ENCODE measurements around the gene CREB1. TPM values are rescaled to one million over a fixed set of nuclear protein-coding genes. Genes with fewer than 3 reads are reported as not detected.
A peak's percentile ranks its signal among the peaks of the same experiment; 100 is the strongest.
"Not testable (repeated sequence)": the region's sequence is repeated elsewhere in the genome, so short reads cannot be mapped to it uniquely, and the experiment has no call there.

Gene CREB1
- total RNA-seq, 1 donor from 2014 or later: 115 TPM

DNA sequence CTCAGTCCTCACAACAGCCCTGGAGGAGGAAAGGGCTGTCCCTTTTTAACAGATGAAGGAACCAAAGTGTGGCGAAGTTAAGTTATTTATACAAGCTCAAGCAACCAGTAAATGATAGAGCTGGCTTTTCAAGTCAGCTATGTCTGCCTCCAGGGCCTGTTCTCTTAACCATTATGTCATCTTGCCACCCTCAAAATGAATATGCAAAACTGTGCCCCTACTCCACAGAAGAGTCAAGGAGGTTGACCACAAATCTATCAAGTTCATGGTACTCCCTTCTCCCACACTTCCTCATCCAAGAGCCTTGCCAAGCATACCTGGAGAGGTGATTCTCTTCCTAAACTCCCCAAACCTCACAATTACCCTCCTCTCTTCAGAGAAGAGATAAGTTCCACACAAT lies 37.3 kb upstream of the CREB1 start:
- DNase-seq (ENCODE audit: low spot score): no peak
- Mint-ChIP-seq H3K4me1 (ENCODE audit: low read depth) (peaks cover 14% of the 10 kb centered on the region), H3K27ac (no peak overlapping the region), H3K27me3 (ENCODE audit: low read depth) (peaks cover 2% of the 10 kb centered on the region), H3K4me3 (ENCODE audit: low read depth) (no peak overlapping the region), H3K36me3 (ENCODE audit: low read depth) (no peaks in the 10 kb centered on the region), H3K9me3 (no peaks in the 10 kb centered on the region)
- intact Hi-C loops (cut with micrococcal nuclease): loop anchor here (5.0 kb wide), 1 partner anchor 35 kb away; the partner anchor contains the start of gene CREB1

DNA sequence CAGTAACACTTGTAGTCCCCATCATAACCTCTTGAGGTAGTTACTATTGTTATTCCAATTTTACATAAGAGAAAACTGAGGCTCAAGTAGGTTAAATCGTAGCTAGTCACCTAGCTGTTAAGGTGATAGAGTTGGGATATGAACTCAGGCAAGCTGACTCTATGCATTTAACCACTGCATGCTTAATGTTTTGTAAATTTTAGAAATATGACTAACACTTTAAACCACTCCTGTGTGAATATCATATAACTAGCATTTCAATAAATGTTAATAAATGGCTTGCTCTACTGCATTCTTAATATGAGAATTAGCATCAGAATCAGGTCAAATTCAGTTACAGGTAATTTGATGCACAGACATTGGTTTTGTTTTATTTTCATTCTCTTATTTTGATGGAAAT lies 35.6 kb upstream of the CREB1 start:
- H3K36me3 Mint-ChIP-seq (ENCODE audit: low read depth): peaks cover 2% of the 10 kb centered on the region
- H3K4me3 Mint-ChIP-seq (ENCODE audit: low read depth): no peak overlapping the region
- intact Hi-C loops (cut with micrococcal nuclease): loop anchor here (5.0 kb wide), 1 partner anchor 33 kb away; the partner anchor contains the start of gene CREB1
- DNase-seq (ENCODE audit: low spot score): no peak
- peaks cover 2% of the 10 kb centered on the region for H3K27me3 Mint-ChIP-seq (ENCODE audit: low read depth)
- H3K9me3 Mint-ChIP-seq: no peaks in the 10 kb centered on the region
- no peak overlapping the region for H3K27ac Mint-ChIP-seq
- H3K4me1 Mint-ChIP-seq (ENCODE audit: low read depth): peaks cover 10% of the 10 kb centered on the region

DNA sequence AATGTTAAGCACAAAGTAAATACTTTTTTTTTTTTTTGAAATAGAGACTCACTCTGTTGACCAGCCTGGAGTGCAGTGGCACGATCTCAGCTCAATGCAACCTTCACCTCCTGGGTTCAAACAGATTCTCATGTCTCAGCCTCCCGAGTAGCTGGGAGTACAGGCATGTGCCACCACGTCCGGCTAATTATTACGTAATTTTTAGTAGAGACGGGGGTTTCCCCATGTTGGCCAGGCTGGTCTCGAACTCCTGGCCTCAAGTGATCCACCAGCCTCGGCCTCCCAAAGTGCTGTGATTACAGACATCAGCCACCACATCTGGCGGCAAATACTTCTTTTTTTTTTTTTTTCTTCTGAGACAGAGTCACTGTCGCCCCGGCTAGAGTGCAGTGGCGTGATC lies 32.8 kb upstream of the CREB1 start:
- intact Hi-C loops (cut with micrococcal nuclease); H3K9me3 Mint-ChIP-seq; H3K27ac Mint-ChIP-seq; H3K27me3 Mint-ChIP-seq (ENCODE audit: low read depth); H3K4me3 Mint-ChIP-seq (ENCODE audit: low read depth); DNase-seq (ENCODE audit: low spot score); H3K36me3 Mint-ChIP-seq (ENCODE audit: low read depth): not testable (repeated sequence)
- peaks cover 27% of the 10 kb centered on the region for H3K4me1 Mint-ChIP-seq (ENCODE audit: low read depth)

DNA sequence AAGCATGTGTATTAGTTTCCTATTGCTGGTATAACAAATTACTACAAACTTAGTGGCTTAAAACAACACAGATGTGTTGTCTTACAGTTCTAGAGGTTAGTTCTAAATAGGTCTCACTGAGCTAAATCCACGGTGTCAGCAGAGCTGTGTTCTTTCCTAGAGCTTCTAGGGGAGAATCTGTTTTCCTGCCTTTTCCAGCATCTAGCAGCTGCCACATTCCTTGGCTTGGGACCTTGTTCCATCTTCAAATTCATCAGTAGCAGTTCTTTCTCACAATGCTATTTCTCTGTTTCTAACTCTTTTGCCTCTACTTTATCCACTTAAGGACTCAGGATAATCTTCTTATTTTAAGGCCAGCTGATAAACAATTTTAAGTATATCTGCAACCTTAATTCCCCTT lies 32.2 kb upstream of the CREB1 start:
- Mint-ChIP-seq H3K36me3 (ENCODE audit: low read depth) (peaks cover 3% of the 10 kb centered on the region), H3K27me3 (ENCODE audit: low read depth) (peaks cover 2% of the 10 kb centered on the region), H3K9me3 (no peaks in the 10 kb centered on the region), H3K4me3 (ENCODE audit: low read depth) (no peak overlapping the region), H3K4me1 (ENCODE audit: low read depth) (peaks cover 31% of the 10 kb centered on the region), H3K27ac (no peak overlapping the region)
- intact Hi-C loops (cut with micrococcal nuclease): no loop called here
- no peak for DNase-seq (ENCODE audit: low spot score)

DNA sequence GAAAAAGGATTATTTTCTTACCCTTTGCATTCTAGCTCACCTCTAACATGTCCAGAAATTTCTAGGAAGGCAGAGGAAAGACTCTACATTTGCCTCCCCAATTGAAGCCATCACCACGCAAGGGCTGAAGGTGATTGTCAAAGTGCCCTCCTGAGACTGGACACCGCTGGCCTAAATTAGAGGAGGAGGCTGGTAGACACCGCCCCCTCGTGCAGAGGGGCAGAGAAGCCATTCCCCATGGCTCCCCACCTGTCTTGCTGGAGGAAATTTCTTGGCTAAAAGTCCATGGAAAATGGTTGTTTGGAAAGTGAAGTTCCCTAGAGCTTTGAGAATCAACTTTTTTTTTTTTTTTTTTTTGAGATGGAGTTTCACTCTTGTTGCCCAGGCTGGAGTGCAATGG lies 31.3 kb upstream of the CREB1 start:
- DNase-seq (ENCODE audit: low spot score): no peak
- Mint-ChIP-seq H3K36me3 (ENCODE audit: low read depth) (peaks cover 3% of the 10 kb centered on the region), H3K4me1 (ENCODE audit: low read depth) (peaks cover 33% of the 10 kb centered on the region), H3K27ac (no peak overlapping the region), H3K4me3 (ENCODE audit: low read depth) (no peak overlapping the region), H3K9me3 (no peaks in the 10 kb centered on the region), H3K27me3 (ENCODE audit: low read depth) (no peaks in the 10 kb centered on the region)
- intact Hi-C loops (cut with micrococcal nuclease): no loop called here

DNA sequence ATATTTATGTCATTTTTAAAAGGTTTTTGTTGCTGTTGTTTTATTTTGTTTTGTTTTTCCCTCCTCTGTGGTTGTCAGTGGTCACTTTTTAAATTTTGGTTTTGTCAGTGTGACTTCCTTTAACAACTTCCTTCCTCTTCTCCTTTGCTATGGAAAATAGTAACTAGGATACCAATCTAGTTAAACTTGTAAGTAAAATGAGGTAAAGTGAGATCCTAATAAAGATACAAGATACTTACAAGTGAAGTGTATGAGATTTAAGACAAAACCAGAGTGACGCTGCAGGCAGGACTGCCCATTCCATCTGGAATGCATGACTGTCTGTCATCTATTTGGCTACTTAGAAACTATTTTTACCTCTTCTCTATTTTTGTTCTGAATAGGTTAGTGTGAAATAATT lies 30.6 kb upstream of the CREB1 start:
- Mint-ChIP-seq H3K27ac (no peak overlapping the region), H3K36me3 (ENCODE audit: low read depth) (peaks cover 3% of the 10 kb centered on the region), H3K4me1 (ENCODE audit: low read depth) (peaks cover 39% of the 10 kb centered on the region), H3K4me3 (ENCODE audit: low read depth) (no peak overlapping the region), H3K9me3 (no peaks in the 10 kb centered on the region), H3K27me3 (ENCODE audit: low read depth) (no peaks in the 10 kb centered on the region)
- DNase-seq (ENCODE audit: low spot score): no peak
- intact Hi-C loops (cut with micrococcal nuclease): no loop called here

DNA sequence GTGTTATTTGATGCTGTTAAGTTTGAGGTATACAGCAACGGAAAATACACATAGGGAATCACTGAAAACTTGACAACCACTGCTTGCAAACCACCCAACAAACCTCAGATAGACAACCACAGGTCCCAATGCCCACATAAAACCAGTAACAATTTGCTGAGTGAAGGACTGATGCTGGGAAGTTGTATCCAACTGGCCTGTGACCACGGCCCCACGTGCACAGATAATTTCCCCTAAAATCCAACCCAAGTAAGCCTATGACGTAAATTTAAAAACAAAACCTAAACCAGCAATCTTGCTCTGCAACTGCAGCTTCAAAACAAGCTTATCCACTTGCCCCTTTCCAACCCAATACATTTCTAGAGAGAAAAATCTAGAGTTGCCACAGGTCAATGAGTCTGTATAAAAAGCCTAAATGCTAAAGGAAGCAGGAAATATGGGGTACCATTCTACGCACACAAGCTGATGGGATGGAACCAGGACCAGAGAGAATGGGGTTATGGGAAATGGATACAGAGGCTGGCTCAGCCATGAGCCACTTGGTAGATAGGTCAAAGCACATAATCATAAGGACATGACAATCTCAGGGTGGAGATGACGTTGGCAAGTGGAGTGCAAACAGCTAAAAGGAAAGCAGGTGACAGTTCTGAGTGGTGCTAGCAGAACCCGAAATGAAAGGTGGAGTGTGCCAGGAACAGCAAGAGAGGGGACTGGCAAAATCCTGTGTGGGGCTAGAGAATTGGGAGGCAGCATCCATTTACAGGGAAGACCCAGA lies 27.8 kb upstream of the CREB1 start:
- H3K4me1 Mint-ChIP-seq (ENCODE audit: low read depth): peaks cover 66% of the 10 kb centered on the region
- no peak overlapping the region for H3K4me3 Mint-ChIP-seq (ENCODE audit: low read depth)
- no peaks in the 10 kb centered on the region for H3K9me3 Mint-ChIP-seq
- H3K27me3 Mint-ChIP-seq (ENCODE audit: low read depth): no peaks in the 10 kb centered on the region
- H3K27ac Mint-ChIP-seq: no peak overlapping the region
- intact Hi-C loops (cut with micrococcal nuclease): no loop called here
- H3K36me3 Mint-ChIP-seq (ENCODE audit: low read depth): peaks cover 3% of the 10 kb centered on the region
- DNase-seq (ENCODE audit: low spot score): no peak

DNA sequence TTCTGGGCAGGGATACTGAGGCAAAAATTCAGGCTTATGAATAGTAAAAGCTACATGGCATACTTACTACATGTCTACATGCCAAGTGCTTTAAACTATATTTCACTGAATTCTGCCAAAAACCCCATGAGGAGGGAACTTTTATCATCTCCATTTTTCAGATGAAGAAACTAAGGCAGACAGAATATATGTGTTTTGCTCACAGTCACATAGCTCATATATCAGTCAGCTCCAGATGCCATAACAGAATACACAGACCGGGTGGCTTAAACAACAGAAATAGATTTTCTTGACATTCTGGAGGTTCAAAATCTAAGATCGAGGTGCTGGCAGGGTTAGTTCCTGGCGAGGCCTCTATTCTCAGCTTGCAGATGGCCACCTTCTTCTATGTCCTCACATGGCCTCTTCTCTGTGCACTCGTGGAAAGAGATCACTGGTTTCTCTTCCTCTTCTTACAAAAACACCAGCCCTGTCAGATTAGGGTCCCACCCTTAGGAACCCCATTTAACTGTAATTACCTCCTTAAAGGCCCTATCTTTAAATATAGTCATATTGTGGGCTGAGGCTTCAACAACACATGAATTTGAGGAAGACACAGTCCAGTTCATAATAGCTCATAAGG lies 27.1 kb upstream of the CREB1 start:
- Mint-ChIP-seq H3K27me3 (ENCODE audit: low read depth) (no peaks in the 10 kb centered on the region), H3K9me3 (no peaks in the 10 kb centered on the region), H3K4me1 (ENCODE audit: low read depth) (peaks cover 67% of the 10 kb centered on the region), H3K27ac (no peak overlapping the region), H3K36me3 (ENCODE audit: low read depth) (peaks cover 3% of the 10 kb centered on the region), H3K4me3 (ENCODE audit: low read depth) (no peak overlapping the region)
- intact Hi-C loops (cut with micrococcal nuclease): no loop called here
- DNase-seq (ENCODE audit: low spot score): no peak

DNA sequence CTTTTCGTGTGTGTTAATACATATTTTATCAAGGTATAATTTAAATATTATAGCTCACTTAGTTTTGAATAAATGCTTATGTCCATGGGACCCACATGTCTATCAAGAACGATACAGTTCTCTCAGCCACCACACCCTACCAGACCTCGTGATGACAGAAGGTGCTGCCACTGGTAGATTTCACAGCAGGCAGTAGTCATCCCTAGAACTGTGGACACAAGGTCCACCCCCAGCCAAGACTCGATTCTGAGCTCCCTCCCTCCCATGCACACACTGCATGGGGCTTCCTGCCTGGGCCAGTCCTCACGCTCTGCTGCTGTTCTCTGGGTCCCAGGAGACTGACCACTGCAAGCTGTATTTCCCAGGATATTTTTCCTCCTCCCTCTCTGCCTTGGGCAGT lies 26.5 kb upstream of the CREB1 start:
- no peaks in the 10 kb centered on the region for H3K9me3 Mint-ChIP-seq
- DNase-seq (ENCODE audit: low spot score): no peak
- no peaks in the 10 kb centered on the region for H3K27me3 Mint-ChIP-seq (ENCODE audit: low read depth)
- H3K27ac Mint-ChIP-seq: no peak overlapping the region
- H3K36me3 Mint-ChIP-seq (ENCODE audit: low read depth): peaks cover 3% of the 10 kb centered on the region
- peaks cover 67% of the 10 kb centered on the region for H3K4me1 Mint-ChIP-seq (ENCODE audit: low read depth)
- intact Hi-C loops (cut with micrococcal nuclease): no loop called here
- H3K4me3 Mint-ChIP-seq (ENCODE audit: low read depth): no peak overlapping the region

DNA sequence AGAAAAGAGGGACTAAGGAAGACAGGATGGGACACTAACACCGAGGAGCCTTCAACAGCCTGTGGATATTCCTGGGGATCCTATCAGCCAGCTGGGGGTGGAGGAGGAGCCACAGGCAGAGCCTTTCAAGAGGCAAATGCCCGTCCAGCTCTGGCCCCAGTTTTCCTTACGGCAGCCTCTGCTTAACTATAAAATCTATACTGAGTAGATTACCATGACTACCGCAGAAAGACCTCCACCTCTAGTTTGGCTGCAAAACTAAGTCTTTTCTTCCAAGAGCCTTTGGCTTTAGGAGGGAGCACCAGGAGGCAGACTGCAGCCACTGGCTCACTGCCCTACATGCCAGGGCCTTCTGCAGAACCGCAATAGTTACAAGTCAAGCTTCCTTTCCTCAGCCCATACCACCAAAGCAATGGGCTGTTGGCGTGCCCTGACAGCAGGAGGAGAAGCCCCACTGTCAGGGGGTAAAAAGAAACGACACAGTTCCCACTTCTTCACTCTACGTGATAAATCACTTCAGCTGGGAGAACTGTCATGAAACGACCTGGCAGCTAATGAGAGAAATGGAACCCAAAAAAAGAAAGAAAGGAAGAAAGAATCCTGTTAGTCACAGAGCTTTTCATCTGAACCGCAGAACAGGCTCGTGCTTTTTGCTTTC lies 25.1 kb upstream of the CREB1 start:
- H3K27ac Mint-ChIP-seq: peak overlapping the region; percentile 66

DNA sequence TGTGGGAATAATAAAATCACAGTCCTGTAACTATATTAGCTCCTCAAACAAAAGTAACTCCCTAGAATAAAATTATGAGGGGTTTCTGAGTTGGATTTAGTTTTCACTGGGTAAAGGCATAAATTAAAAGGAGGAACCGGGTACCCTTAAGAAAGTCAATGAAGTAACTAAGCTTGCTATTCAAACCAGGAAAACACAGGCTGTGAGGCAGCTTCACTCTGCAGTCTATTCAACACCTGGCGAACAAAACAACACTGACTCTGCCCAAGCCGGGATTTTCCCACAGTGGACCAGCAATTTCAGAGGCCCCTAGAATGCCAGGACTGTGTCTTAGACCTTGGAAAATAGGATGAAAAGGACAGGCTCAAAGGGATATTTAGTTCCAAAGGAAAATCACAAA lies 24.6 kb upstream of the CREB1 start:
- peak overlapping the region; percentile 66 for H3K27ac Mint-ChIP-seq
- peaks cover 9% of the 10 kb centered on the region for H3K36me3 Mint-ChIP-seq (ENCODE audit: low read depth)
- peaks cover 64% of the 10 kb centered on the region for H3K4me1 Mint-ChIP-seq (ENCODE audit: low read depth)
- no peaks in the 10 kb centered on the region for H3K27me3 Mint-ChIP-seq (ENCODE audit: low read depth)
- H3K4me3 Mint-ChIP-seq (ENCODE audit: low read depth): no peak overlapping the region
- intact Hi-C loops (cut with micrococcal nuclease): loop anchor here (1.0 to 5.0 kb wide), 3 partner anchors 120 to 706 kb away; partner anchors contain the start of gene METTL21A
- H3K9me3 Mint-ChIP-seq: peaks cover 8% of the 10 kb centered on the region
- no peak for DNase-seq (ENCODE audit: low spot score)

More for the DNA sequence above, 25.1 kb upstream of the CREB1 start:
- no peak overlapping the region for H3K4me3 Mint-ChIP-seq (ENCODE audit: low read depth)
- intact Hi-C loops (cut with micrococcal nuclease): loop anchor here (1.0 to 5.0 kb wide), 3 partner anchors 120 to 705 kb away; partner anchors contain the start of gene METTL21A
- H3K27me3 Mint-ChIP-seq (ENCODE audit: low read depth): no peaks in the 10 kb centered on the region
- peaks cover 8% of the 10 kb centered on the region for H3K9me3 Mint-ChIP-seq
- H3K36me3 Mint-ChIP-seq (ENCODE audit: low read depth): peaks cover 9% of the 10 kb centered on the region
- no peak for DNase-seq (ENCODE audit: low spot score)
- peaks cover 63% of the 10 kb centered on the region for H3K4me1 Mint-ChIP-seq (ENCODE audit: low read depth)

DNA sequence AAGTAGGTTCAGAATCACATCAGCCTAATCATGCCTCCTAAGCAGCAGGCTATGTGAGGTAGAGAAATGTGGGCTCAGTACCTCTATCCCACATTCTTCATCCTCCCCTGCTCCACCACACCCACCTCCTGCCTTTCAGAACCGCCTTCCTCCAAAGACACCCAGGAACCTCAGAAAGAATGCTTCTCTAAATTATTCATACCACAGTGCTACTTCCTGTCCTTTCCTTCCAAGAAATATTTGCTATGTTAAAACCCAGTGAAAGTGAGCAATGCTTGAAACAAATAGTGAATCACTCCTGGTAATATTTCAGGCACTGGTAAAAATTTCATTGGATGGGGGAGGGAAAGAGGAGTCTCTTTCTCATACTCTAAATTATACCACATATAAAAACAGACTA lies 24.0 kb upstream of the CREB1 start:
- H3K27me3 Mint-ChIP-seq (ENCODE audit: low read depth): no peaks in the 10 kb centered on the region
- H3K36me3 Mint-ChIP-seq (ENCODE audit: low read depth): peaks cover 9% of the 10 kb centered on the region
- peak overlapping the region; percentile 66 for H3K27ac Mint-ChIP-seq
- DNase-seq (ENCODE audit: low spot score): no peak
- intact Hi-C loops (cut with micrococcal nuclease): loop anchor here (1.0 to 5.0 kb wide), 5 partner anchors 10 to 706 kb away; partner anchors contain the start of gene METTL21A
- H3K4me3 Mint-ChIP-seq (ENCODE audit: low read depth): peak overlapping the region; percentile 41
- peaks cover 62% of the 10 kb centered on the region for H3K4me1 Mint-ChIP-seq (ENCODE audit: low read depth)
- H3K9me3 Mint-ChIP-seq: peaks cover 8% of the 10 kb centered on the region

DNA sequence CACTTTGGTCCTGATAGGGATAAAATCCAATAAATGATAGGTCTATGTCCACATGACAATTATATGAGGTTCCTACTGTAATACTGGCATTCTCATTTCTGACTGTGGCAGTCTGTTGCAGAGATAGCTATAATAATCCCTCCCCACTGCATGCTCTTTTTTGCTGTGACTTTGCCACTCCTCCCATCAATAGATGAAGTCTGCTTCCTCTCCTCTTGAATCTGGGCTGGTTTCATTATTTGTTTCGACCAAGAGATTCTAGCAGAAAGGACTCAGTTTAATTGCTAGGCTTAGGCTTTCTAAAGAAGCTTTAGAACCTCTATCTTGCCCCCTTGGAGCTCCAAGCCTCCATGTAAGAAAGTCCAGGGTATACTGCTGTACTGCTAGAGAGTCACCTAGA lies 23.3 kb upstream of the CREB1 start:
- Mint-ChIP-seq H3K4me3 (ENCODE audit: low read depth) (peak overlapping the region; percentile 58), H3K36me3 (ENCODE audit: low read depth) (peaks cover 9% of the 10 kb centered on the region), H3K9me3 (peaks cover 8% of the 10 kb centered on the region), H3K27ac (peak overlapping the region; percentile 82), H3K27me3 (ENCODE audit: low read depth) (no peaks in the 10 kb centered on the region), H3K4me1 (ENCODE audit: low read depth) (peaks cover 60% of the 10 kb centered on the region)
- DNase-seq (ENCODE audit: low spot score): no peak
- intact Hi-C loops (cut with micrococcal nuclease): loop anchor here (1.0 to 5.0 kb wide), 3 partner anchors 9 to 264 kb away; no protein-coding TSS in a partner anchor

Data from activated T-helper 2 cell treated with anti-CD3 and anti-CD28 coated beads, Interferon-gamma antibody, Interleukin-2, Interleukin-4, amounts not matched to agents 10 μg/mL and 5 μg/mL and 100 μg/mL, durations not matched to agents 14 hours and 24 hours and 36 hours (primary cell).